ENCODE data around the gene USP24.

DNA sequence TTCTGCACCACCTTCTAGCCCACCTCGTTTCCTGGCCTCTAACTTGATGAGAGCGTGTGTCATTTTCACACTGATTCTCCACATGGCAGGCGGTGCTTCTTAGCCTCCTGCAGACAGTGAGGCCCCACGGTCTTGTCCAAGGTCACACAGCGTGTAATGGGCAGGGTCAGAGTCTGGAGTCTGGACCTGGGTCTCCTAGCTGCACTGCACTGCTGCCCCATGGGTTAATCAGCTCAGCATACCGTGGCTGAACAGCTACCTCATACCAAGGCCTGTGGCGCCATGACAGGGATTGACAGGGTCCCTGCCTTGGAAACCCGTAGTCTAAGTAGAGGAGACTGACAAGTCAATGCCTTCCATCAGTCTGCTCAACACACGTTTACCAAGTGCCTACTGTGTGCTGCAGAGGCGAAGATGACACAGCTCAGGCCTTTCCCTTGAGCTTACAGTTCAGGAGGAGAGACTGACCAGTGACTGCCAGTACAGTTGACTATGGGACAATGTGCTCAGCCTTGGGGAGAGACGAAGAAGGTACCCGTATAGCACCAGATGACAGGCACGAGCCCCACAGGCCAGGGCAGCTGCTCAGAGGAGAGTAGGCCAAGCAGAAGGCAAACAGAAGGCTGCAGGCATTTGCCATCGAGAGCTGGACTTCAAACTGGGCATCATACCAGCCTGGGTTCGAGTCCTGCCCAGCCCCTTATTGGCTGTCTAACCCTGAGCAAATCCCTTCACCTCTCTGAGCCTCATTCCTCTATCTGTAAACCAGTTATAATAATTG lies 170.4 kb downstream of the USP24 start:
- TF ChIP-seq POLR2AphosphoS5 (IDR thresholded peaks at IDR 0.05; ENCODE audit: borderline replicate concordance, low read depth, low read length): no peak
- TF ChIP-seq EZH2 (IDR thresholded peaks at IDR 0.05): no peak

All from SK-N-MC (cell line).